ENCODE data around the gene TBC1D16. TPM values are rescaled to one million over a fixed set of nuclear protein-coding genes. Genes with fewer than 3 reads are reported as not detected.

The TBC1D16 gene
- total RNA-seq, 1 experiment from 2014 or later, result 96.1 TPM

- ATAC-seq (no peak), DNase-seq (ENCODE audit: low spot score) (no peak)
- CTCF ChIA-PET, result interaction anchor here (1.0 kb wide), 1 partner anchor 89 kb away, joined by 4 read pairs; the partner anchor contains the start of gene CBX4
- peaks cover 8% of the 10 kb centered on the region for H3K27me3 Mint-ChIP-seq (ENCODE audit: low read depth)
- H3K36me3 Mint-ChIP-seq, result no peaks in the 10 kb centered on the region
- H3K4me1 Mint-ChIP-seq, result peaks cover 34% of the 10 kb centered on the region
- no peak overlapping the region for H3K4me3 Mint-ChIP-seq
- TF ChIP-seq MYBL2 (CRISPR knock-in tag; IDR thresholded peaks at IDR 0.05), result no peak
- TF ChIP-seq FOXP1 (CRISPR knock-in tag; IDR thresholded peaks at IDR 0.05; ENCODE audit: borderline replicate concordance), result no peak
- no peak for TF ChIP-seq TEAD4 (CRISPR knock-in tag; IDR thresholded peaks at IDR 0.05)
- TF ChIP-seq NFYB (CRISPR knock-in tag; conservative IDR thresholded peaks at IDR 0.05; ENCODE audit: low read depth), result no peak
- TF ChIP-seq TCF7 (CRISPR knock-in tag; IDR thresholded peaks at IDR 0.05; ENCODE audit: low read depth), result no peak
- no peak for TF ChIP-seq ZNF512 (CRISPR knock-in tag; IDR thresholded peaks at IDR 0.05; ENCODE audit: borderline replicate concordance)
- TF ChIP-seq AFF4 (CRISPR knock-in tag; IDR thresholded peaks at IDR 0.05; ENCODE audit: borderline replicate concordance), result no peak
- TF ChIP-seq, protein P1, sequence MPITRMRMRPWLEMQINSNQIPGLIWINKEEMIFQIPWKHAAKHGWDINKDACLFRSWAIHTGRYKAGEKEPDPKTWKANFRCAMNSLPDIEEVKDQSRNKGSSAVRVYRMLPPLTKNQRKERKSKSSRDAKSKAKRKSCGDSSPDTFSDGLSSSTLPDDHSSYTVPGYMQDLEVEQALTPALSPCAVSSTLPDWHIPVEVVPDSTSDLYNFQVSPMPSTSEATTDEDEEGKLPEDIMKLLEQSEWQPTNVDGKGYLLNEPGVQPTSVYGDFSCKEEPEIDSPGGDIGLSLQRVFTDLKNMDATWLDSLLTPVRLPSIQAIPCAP (CRISPR knock-in tag; IDR thresholded peaks at IDR 0.05), result no peak
- TF ChIP-seq ZSCAN18 (CRISPR knock-in tag; IDR thresholded peaks at IDR 0.05), result no peak
- no peak for TF ChIP-seq ZNF232 (CRISPR knock-in tag; IDR thresholded peaks at IDR 0.05)
- TF ChIP-seq, protein P2, sequence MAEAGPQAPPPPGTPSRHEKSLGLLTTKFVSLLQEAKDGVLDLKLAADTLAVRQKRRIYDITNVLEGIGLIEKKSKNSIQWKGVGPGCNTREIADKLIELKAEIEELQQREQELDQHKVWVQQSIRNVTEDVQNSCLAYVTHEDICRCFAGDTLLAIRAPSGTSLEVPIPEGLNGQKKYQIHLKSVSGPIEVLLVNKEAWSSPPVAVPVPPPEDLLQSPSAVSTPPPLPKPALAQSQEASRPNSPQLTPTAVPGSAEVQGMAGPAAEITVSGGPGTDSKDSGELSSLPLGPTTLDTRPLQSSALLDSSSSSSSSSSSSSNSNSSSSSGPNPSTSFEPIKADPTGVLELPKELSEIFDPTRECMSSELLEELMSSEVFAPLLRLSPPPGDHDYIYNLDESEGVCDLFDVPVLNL (CRISPR knock-in tag; IDR thresholded peaks at IDR 0.05; ENCODE audit: borderline replicate concordance, low read depth), result no peak
- TF ChIP-seq ZNF423 (CRISPR knock-in tag; IDR thresholded peaks at IDR 0.05), result no peak
- no peak for TF ChIP-seq USF1 (CRISPR knock-in tag; IDR thresholded peaks at IDR 0.05)
- TF ChIP-seq, protein P3, sequence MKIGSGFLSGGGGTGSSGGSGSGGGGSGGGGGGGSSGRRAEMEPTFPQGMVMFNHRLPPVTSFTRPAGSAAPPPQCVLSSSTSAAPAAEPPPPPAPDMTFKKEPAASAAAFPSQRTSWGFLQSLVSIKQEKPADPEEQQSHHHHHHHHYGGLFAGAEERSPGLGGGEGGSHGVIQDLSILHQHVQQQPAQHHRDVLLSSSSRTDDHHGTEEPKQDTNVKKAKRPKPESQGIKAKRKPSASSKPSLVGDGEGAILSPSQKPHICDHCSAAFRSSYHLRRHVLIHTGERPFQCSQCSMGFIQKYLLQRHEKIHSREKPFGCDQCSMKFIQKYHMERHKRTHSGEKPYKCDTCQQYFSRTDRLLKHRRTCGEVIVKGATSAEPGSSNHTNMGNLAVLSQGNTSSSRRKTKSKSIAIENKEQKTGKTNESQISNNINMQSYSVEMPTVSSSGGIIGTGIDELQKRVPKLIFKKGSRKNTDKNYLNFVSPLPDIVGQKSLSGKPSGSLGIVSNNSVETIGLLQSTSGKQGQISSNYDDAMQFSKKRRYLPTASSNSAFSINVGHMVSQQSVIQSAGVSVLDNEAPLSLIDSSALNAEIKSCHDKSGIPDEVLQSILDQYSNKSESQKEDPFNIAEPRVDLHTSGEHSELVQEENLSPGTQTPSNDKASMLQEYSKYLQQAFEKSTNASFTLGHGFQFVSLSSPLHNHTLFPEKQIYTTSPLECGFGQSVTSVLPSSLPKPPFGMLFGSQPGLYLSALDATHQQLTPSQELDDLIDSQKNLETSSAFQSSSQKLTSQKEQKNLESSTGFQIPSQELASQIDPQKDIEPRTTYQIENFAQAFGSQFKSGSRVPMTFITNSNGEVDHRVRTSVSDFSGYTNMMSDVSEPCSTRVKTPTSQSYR (CRISPR knock-in tag; IDR thresholded peaks at IDR 0.05), result no peak
- POLR2A ChIA-PET, result no interaction called here
- no peaks in the 10 kb centered on the region for H3K9me3 Mint-ChIP-seq
- H3K27ac Mint-ChIP-seq, result no peak overlapping the region
These were observed 107.8 kb downstream of the TBC1D16 start for GRCh38 chr17:79927688-79928501.
